Stimulated activated CD4-positive, alpha-beta T cell treated with anti-CD3 and anti-CD28 coated beads, Interleukin-15, amount 100 ng/mL, for 1 hour (primary cell): ENCODE measurements around the gene WFDC5.
"Not testable (repeated sequence)": the region's sequence is repeated elsewhere in the genome, so short reads cannot be mapped to it uniquely, and the experiment has no call there.

Experiments
- DNase-seq, 2 donors: peaks; one replicate each; pipeline ENCODE4 v3.0.0-alpha.2; 2020; ENCODE audit warnings: low read depth in 1 of 2, low spot score in 1 of 2

The WFDC5 gene, protein sequence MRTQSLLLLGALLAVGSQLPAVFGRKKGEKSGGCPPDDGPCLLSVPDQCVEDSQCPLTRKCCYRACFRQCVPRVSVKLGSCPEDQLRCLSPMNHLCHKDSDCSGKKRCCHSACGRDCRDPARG

DNA sequence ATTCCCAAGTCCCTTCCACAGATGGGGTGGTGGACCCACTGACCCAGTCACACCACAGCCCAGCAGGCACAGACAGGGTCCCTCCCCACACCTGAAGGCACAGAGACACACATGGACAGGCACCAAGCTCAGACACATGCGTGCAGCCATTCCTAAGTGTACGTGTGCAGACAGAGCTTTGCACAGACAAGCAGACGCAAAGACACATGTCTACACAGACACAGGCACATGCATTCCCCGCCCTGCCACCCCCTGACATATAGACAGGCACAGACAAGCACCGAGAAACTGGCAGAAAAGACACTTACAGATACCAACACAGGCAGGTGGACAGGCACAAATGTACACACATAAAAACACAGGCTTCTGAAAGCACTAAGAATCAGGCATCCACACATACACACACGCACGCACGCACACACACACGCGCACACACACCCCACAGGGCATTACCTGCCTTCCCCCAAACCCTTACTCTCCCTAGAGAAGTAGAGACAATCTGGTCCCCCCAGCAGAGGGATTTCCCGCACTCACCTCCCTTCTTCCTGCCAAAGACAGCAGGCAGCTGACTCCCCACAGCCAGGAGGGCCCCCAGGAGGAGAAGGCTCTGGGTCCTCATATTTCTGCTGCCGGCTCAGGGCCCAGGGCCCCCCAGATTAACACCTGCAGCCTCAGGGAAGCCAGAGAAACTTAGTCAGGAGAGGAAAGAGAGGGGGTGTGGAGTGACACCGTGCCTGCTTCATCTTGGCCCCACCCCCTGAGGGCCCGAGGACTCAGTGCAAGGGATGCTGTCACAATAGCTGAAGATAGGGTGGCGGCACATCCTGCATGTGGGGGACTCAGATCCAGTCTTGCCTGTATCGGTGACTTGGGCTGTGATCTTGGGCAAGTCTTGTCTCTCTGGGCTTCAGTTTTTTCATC is at the start of gene WFDC5:
Gene WFDC5, minus strand, starts transcription at position 710 of the 921 bp plus-strand sequence. Its CDS starts 91 bp downstream, at position 619.
- DNase-seq: no peak

DNA sequence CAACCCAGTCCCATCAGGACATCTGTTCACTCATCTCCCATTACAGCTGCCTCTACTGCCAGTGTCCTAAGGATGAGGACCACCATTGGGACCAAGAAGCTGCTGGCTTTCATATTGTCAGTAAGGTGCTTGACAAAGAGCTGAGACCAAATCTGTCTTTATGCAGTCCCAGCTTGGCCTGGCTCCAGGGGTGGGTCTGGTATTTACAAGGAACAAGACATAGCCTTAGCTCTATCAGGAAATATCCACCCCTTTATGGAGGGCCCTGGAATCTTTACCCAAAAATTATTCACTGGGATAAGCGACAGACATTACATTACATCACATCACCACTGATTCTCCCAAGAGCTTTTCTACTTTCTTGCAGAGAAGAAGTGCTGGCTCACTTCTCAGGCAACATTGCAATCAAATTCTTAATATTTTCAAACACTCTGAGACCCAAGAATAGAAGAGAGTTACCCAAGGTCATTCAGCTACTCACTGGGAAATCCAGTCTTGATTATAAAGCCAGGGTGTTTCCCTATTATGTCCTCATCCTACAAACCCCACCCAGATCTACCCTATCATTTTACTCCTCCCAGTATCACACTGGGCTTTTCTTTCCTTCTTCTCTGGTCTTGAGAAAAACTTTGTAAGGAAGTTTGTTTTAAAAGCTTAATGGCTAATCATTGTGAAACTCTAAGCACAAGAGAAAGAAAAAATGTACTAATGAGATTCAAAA is 48.3 kb upstream of the WFDC5 start:
- DNase-seq: no peak

- DNase-seq: no peak
Observed at GRCh38 chr20:45157962-45158361, 43.0 kb upstream of the WFDC5 start.

GRCh38 chr20:45156713-45157112 is 41.7 kb upstream of the WFDC5 start:
- no peak for DNase-seq

- DNase-seq: not testable (repeated sequence)
Observed at GRCh38 chr20:45154794-45155193, 39.8 kb upstream of the WFDC5 start.

GRCh38 chr20:45154183-45154582 is 39.2 kb upstream of the WFDC5 start:
- DNase-seq: no peak

DNA sequence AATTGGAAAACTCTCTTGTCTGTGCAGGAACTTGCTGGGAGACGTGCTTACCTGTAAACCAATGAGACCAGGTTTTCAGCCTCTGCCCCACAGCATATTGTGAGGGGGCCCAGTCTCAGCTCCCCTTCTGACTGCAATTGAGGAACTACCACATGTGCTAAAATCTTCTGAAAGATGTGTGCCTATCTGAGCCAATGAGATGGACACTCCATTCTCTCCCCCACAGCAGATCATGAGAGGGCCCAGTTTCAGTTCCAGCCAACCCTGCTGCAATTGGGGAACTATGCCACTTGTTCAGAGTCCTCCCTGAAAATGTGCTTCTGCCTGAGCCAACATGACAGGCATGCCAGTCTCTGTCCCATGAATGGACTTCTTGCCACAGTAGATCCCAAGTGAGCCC is 38.8 kb upstream of the WFDC5 start:
- no peak for DNase-seq

DNA sequence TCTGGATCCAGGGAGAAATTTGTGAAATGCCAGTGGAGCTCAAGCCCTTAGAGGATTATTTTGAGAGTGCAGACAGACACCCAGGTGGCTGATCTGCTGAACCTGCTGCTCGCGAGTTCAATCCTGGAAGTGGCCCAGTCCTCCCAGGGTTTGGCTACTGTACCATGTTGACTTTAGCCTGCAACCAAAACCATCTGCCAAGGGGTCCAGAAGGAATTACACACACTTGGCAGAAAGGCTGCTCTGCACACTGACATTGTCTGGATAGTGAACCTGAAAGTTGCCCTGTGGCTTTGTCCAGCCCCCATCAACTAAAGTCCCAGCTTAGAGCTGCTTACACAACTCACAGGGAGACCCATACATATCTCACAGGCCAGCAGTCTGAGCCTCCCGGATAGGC is 38.2 kb upstream of the WFDC5 start:
- DNase-seq: no peak

- DNase-seq: no peak
Observed at GRCh38 chr20:45152405-45152804, 37.4 kb upstream of the WFDC5 start.

GRCh38 chr20:45149062-45149461 is 34.1 kb upstream of the WFDC5 start:
- DNase-seq: no peak

DNA sequence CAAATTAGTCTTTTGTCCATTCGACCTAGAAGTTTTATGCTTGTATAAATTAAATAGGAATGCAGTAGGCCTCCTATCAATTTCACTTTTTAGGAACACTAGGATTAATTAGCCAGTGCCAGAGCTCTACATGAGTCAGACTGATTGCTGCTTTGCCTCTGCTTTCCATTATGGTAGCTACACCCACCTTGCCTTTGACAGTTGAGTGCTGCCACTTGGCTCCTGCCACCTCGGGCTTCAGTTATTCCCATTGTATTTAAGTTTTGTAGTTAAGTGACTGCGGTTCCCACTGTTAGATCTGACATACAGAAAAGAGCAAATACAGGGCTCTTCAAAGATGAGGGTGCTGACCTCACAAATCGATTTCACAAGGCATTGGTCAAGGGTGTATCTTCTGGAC is 25.9 kb upstream of the WFDC5 start:
- DNase-seq: no peak

DNA sequence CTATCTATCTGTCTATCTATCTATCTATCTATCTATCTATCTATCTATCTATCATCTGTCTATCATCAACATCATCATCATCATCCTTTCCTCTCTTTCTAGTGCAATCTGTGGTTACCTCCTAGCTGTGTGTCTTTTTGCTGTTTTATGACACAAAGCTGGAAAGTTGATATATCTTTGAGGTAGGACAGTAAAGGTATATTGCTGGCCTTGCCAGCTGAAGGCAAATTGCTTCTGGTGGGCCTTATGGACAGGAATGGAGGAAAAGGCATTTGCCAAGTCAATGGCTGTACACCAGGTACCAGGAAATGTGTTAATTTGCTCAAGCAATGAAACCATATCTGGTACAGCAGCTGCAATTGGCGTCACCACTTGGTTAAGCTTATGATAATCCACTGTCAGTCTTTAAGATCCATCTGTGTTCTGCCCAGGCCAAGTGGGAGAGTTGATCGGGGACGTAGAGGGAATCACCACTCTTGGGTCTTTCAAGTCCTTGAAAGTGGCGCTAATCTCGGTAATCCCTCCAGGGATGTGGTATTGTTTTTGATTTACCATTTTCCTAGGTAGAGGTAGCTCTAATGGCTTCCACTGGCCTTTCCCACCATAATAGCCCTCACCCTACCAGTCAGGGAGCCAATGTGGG is 24.9 kb upstream of the WFDC5 start:
- not testable (repeated sequence) for DNase-seq

DNA sequence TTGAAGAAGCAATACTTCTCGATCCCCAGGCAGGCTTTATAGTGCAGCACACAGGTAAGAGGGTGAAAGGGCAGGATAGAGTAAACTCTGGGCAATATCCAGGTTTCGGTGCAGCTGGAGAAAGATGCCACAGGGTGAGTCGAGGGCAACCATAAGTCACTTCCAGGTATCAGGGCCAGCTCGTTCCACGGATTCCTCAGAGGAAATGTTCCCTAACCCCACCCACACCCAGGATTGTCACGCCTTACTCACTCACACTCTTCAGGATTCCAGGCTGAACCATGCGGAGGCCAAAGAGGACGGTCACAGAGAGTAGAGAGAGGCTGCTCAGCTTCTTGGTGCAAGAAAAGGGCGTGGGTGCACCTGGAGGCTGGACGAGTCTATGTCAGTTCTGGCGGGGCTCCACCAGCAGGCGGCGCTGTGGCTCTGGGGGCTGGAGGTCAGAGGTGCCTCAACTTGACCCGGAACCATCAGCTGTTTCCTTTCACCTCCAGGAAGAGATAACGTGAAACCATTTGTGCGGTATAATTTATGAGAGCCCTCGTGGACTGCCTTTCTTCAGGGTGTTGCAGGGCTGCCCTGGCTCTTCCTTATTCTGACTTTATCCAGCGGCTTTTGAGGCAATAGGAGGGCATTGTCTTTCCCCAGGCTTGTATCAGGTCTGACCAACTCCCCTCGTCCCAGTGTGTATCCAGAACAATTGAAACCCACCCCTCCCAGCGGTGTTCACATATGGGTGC is 23.8 kb upstream of the WFDC5 start:
- DNase-seq: peak in 1 of 2 donors; percentile 35

DNA sequence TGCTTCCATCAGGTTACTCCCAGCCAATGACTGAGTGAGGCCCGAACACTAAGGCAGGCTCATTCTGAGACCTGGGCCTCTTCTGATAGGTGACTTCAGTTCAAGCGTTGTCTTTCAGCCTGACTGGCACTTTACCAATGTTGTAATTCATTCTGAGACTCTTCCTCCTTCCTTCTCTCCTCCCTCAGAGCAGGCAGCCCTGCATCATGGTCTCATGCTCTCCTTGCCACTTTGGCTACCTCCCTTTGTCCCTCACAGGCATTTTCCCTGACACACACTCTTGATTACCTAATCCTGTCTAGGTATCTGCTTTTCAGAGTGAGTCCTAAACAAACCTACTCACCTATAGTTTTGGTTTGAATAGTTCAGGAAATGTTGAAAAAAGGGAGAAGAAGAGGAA is 21.9 kb upstream of the WFDC5 start:
- DNase-seq: no peak

- DNase-seq: no peak
Observed at GRCh38 chr20:45128099-45128498, 13.1 kb upstream of the WFDC5 start.

GRCh38 chr20:45124365-45124764 is 9.4 kb upstream of the WFDC5 start, which contains the start of gene WFDC12:
WFDC12 (minus strand) TSS chr20:45124465; CDS start chr20:45124447, 18 bp downstream.
- no peak for DNase-seq

GRCh38 chr20:45121388-45121787 is 6.4 kb upstream of the WFDC5 start:
- DNase-seq: no peak

GRCh38 chr20:45119556-45120266 is 4.7 kb upstream of the WFDC5 start:
- DNase-seq: no peak

DNA sequence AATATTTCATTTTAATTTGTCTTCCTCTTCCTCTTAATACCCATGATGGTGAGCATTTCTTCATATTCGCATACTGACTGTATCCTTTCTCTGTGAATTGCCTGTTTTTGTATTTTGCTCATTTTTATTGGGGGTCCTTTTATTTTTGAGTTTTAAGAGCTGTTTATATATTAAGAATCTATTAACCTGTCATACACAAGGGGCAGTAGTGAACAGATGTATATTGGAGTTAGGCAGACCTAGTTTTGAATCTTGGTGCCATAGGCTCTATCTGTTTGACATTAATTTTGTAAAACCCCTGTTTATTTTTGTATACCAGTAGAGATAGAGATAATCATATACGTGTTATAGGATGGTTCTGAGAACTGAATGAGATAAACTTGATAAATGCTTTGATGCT is 3.1 kb upstream of the WFDC5 start:
- no peak for DNase-seq

GRCh38 chr20:45117581-45117980 is 2.6 kb upstream of the WFDC5 start:
- no peak for DNase-seq
